ENCODE results near the gene EPN2.

The EPN2 gene

GRCh38 chr17:19381741-19382444, 144.7 kb downstream of the EPN2 start:
- DNase-seq (ENCODE audit: low read depth in 2 of 2), result no peak

DNA sequence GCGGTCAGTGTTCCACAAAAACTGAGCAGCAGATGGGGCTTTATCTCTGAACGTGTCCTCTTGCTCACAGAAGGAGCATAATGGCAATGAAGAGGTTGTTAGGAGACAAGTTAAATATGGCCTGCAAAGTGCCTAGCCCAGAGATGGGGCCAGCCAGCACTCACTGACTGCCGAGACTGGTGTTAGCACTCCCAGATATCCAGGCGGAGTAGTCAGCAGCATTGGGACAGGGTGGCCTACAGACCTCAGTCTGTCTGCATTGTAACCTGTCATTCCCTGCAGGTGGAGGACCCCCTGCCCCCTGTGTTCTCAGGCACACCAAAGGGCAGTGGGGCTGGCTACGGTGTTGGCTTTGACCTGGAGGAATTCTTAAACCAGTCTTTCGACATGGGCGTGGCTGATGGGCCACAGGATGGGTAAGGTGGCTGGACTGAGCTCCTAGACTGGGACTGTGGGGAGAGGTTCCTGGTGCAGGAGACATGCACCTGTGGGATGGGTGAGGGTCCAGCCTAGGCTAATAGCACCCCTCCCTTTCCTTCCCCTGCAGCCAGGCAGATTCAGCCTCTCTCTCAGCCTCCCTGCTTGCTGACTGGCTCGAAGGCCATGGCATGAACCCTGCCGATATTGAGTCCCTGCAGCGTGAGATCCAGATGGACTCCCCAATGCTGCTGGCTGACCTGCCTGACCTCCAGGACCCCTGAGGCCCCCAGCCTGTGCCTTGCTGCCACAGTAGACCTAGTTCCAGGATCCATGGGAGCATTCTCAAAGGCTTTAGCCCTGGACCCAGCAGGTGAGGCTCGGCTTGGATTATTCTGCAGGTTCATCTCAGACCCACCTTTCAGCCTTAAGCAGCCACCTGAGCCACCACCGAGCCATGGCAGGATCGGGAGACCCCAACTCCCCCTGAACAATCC, 145.6 kb downstream of the EPN2 start:
- DNase-seq (ENCODE audit: low read depth in 2 of 2), result no peak

DNA sequence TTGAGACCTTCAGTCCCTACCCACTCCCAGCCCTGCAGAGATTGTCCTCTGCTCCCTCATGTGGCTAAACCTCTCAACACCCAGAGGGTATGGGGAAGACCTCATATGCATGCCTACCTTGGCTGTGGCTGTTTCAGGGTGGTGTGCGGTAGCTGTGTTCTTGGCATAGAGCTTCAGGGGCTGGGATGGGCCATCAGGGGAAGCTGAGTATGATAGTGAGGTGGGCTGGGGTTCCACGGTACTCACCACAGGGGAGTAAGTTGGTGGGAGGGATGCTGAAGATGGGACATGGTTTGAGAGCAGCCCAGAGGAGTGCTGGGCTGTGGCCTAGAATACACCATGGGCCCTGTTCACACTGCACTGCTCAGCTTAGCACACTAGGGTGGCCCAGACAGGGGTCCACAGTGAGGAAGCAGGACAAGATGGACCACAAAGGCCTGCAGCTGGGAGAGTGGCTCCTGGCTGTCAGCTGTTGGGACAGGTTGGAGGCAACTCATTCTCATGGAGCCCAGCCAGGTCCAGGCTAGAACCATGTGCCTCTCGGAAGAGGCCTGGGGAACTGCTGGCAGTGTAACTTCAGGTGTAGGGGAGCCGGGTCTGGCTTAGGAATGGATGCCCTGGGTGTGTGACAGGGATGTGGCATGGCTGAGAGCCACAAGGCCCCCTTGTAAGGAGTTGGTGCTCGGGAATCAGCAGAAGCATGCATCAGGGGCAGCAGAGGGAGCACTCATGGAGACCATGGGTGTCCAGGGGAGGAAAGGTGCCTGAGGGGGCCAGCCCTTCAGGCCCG, 146.7 kb downstream of the EPN2 start:
- no peak for DNase-seq (ENCODE audit: low read depth in 2 of 2)

DNA sequence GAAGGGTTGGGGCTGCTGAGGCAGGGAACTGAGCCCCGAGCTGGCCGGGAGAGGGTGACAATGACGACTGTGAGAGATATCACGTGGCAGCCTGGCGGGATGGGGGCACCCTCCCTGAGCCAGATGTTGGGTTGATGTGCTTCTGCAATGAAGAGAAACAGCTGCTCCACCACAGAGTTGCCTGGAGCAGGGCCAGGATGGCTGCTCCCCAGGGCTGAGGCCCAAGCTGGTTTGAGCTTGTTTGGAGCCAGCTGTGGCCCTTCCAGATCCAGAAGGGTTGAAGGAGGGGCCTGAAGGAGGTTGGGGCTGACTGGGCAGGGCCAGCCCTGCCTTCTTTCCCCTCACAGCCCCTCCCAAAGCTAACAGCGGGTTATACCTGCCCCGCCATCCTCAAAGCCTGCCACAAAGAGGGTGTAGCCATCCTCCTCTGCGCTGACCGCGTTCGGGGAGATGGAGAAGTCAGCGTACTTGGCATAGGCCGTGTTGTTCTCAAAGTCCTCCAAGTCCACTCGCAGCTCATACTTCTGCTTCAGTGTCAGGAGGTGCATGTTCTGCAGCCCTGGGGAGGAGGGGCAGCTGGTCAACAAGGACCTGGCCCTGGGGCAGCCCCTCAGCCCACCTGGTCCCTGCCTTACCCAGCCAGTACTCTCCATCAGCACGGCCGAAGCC, 147.7 kb downstream of the EPN2 start:
- DNase-seq (ENCODE audit: low read depth in 2 of 2), result no peak

- DNase-seq (ENCODE audit: low read depth in 2 of 2), result no peak
Measured at GRCh38 chr17:19385521-19385983, 148.4 kb downstream of the EPN2 start.

Data from stimulated activated CD4-positive, alpha-beta T cell treated with anti-CD3 and anti-CD28 coated beads, Interleukin-12 subunit alpha, Interleukin-12 subunit beta, amount 100 ng/mL, for 24 hours (primary cell).